ENCODE measurements around the gene MRRF.
"Not testable (repeated sequence)": the region's sequence is repeated elsewhere in the genome, so short reads cannot be mapped to it uniquely, and the experiment has no call there.

The MRRF gene

GRCh38 chr9:122329597-122329996, 64.9 kb downstream of the MRRF start:
- Histone ChIP-seq H3K36me3 (ENCODE audit: control insufficient read depth in 1 of 2, insufficient read depth in 2 of 2, low read length in 2 of 2) (peaks cover 7 to 19% of the 10 kb centered on the region in 2 donors), H3K9ac (ENCODE audit: low read depth in 1 of 2, low read length in 2 of 2) (no peak overlapping the region), H3K4me1 (ENCODE audit: control insufficient read depth in 1 of 2, insufficient read depth in 2 of 2, low read length in 2 of 2) (no peaks in the 10 kb centered on the region), H3K9me3 (ENCODE audit: control insufficient read depth in 1 of 2, low read length in 2 of 2) (no peaks in the 10 kb centered on the region), H3K4me3 (ENCODE audit: low read depth in 1 of 2, low read length in 2 of 2) (no peak overlapping the region), H3K27me3 (ENCODE audit: control insufficient read depth in 1 of 2, insufficient read depth in 2 of 2, low read length in 2 of 2) (no peaks in the 10 kb centered on the region), H3K27ac (ENCODE audit: low read depth, low read length) (no peak overlapping the region)

GRCh38 chr9:122330466-122330865, 65.8 kb downstream of the MRRF start:
- not testable (repeated sequence) for H3K27ac ChIP-seq (ENCODE audit: low read depth, low read length); H3K9me3 ChIP-seq (ENCODE audit: control insufficient read depth in 1 of 2, low read length in 2 of 2); H3K4me1 ChIP-seq (ENCODE audit: control insufficient read depth in 1 of 2, insufficient read depth in 2 of 2, low read length in 2 of 2); H3K9ac ChIP-seq (ENCODE audit: low read depth in 1 of 2, low read length in 2 of 2); H3K27me3 ChIP-seq (ENCODE audit: control insufficient read depth in 1 of 2, insufficient read depth in 2 of 2, low read length in 2 of 2); H3K4me3 ChIP-seq (ENCODE audit: low read depth in 1 of 2, low read length in 2 of 2)
- peaks cover 7 to 18% of the 10 kb centered on the region in 2 donors for H3K36me3 ChIP-seq (ENCODE audit: control insufficient read depth in 1 of 2, insufficient read depth in 2 of 2, low read length in 2 of 2)

GRCh38 chr9:122331523-122331927, 66.8 kb downstream of the MRRF start:
- no peaks in the 10 kb centered on the region for H3K4me1 ChIP-seq (ENCODE audit: control insufficient read depth in 1 of 2, insufficient read depth in 2 of 2, low read length in 2 of 2)
- H3K9ac ChIP-seq (ENCODE audit: low read depth in 1 of 2, low read length in 2 of 2) = no peak overlapping the region
- H3K4me3 ChIP-seq (ENCODE audit: low read depth in 1 of 2, low read length in 2 of 2) = no peak overlapping the region
- peaks cover 0 to 3% of the 10 kb centered on the region in 2 donors for H3K27me3 ChIP-seq (ENCODE audit: control insufficient read depth in 1 of 2, insufficient read depth in 2 of 2, low read length in 2 of 2)
- H3K36me3 ChIP-seq (ENCODE audit: control insufficient read depth in 1 of 2, insufficient read depth in 2 of 2, low read length in 2 of 2) = peaks cover 7 to 14% of the 10 kb centered on the region in 2 donors
- H3K9me3 ChIP-seq (ENCODE audit: control insufficient read depth in 1 of 2, low read length in 2 of 2) = no peaks in the 10 kb centered on the region
- no peak overlapping the region for H3K27ac ChIP-seq (ENCODE audit: low read depth, low read length)

- Histone ChIP-seq H3K27me3 (ENCODE audit: control insufficient read depth in 1 of 2, insufficient read depth in 2 of 2, low read length in 2 of 2) (peaks cover 3 to 4% of the 10 kb centered on the region in 2 donors), H3K4me1 (ENCODE audit: control insufficient read depth in 1 of 2, insufficient read depth in 2 of 2, low read length in 2 of 2) (no peaks in the 10 kb centered on the region), H3K9me3 (ENCODE audit: control insufficient read depth in 1 of 2, low read length in 2 of 2) (no peaks in the 10 kb centered on the region), H3K4me3 (ENCODE audit: low read depth in 1 of 2, low read length in 2 of 2) (no peak overlapping the region), H3K9ac (ENCODE audit: low read depth in 1 of 2, low read length in 2 of 2) (no peak overlapping the region), H3K27ac (ENCODE audit: low read depth, low read length) (no peak overlapping the region), H3K36me3 (ENCODE audit: control insufficient read depth in 1 of 2, insufficient read depth in 2 of 2, low read length in 2 of 2) (peaks cover 7 to 9% of the 10 kb centered on the region in 2 donors)
Observed at GRCh38 chr9:122332083-122332482, 67.4 kb downstream of the MRRF start.

- Histone ChIP-seq H3K4me3 (ENCODE audit: low read depth in 1 of 2, low read length in 2 of 2) (no peak overlapping the region), H3K36me3 (ENCODE audit: control insufficient read depth in 1 of 2, insufficient read depth in 2 of 2, low read length in 2 of 2) (peaks cover 7 to 9% of the 10 kb centered on the region in 2 donors), H3K27me3 (ENCODE audit: control insufficient read depth in 1 of 2, insufficient read depth in 2 of 2, low read length in 2 of 2) (peaks cover 7 to 9% of the 10 kb centered on the region in 2 donors), H3K9ac (ENCODE audit: low read depth in 1 of 2, low read length in 2 of 2) (no peak overlapping the region), H3K9me3 (ENCODE audit: control insufficient read depth in 1 of 2, low read length in 2 of 2) (no peaks in the 10 kb centered on the region), H3K4me1 (ENCODE audit: control insufficient read depth in 1 of 2, insufficient read depth in 2 of 2, low read length in 2 of 2) (no peaks in the 10 kb centered on the region), H3K27ac (ENCODE audit: low read depth, low read length) (no peak overlapping the region)
Observed at GRCh38 chr9:122332644-122333043, 68.0 kb downstream of the MRRF start.

- H3K4me1 ChIP-seq (ENCODE audit: control insufficient read depth in 1 of 2, insufficient read depth in 2 of 2, low read length in 2 of 2) = no peaks in the 10 kb centered on the region
- H3K9ac ChIP-seq (ENCODE audit: low read depth in 1 of 2, low read length in 2 of 2) = no peak overlapping the region
- no peak overlapping the region for H3K4me3 ChIP-seq (ENCODE audit: low read depth in 1 of 2, low read length in 2 of 2)
- H3K9me3 ChIP-seq (ENCODE audit: control insufficient read depth in 1 of 2, low read length in 2 of 2) = no peaks in the 10 kb centered on the region
- peaks cover 7 to 9% of the 10 kb centered on the region in 2 donors for H3K36me3 ChIP-seq (ENCODE audit: control insufficient read depth in 1 of 2, insufficient read depth in 2 of 2, low read length in 2 of 2)
- no peak overlapping the region for H3K27ac ChIP-seq (ENCODE audit: low read depth, low read length)
- H3K27me3 ChIP-seq (ENCODE audit: control insufficient read depth in 1 of 2, insufficient read depth in 2 of 2, low read length in 2 of 2) = peaks cover 7 to 9% of the 10 kb centered on the region in 2 donors
Observed at GRCh38 chr9:122333169-122333808, 68.6 kb downstream of the MRRF start.

- H3K4me1 ChIP-seq (ENCODE audit: control insufficient read depth in 1 of 2, insufficient read depth in 2 of 2, low read length in 2 of 2) = no peaks in the 10 kb centered on the region
- no peak overlapping the region for H3K27ac ChIP-seq (ENCODE audit: low read depth, low read length)
- H3K9ac ChIP-seq (ENCODE audit: low read depth in 1 of 2, low read length in 2 of 2) = no peak overlapping the region
- H3K27me3 ChIP-seq (ENCODE audit: control insufficient read depth in 1 of 2, insufficient read depth in 2 of 2, low read length in 2 of 2) = peaks cover 7 to 9% of the 10 kb centered on the region in 2 donors
- H3K9me3 ChIP-seq (ENCODE audit: control insufficient read depth in 1 of 2, low read length in 2 of 2) = no peaks in the 10 kb centered on the region
- H3K36me3 ChIP-seq (ENCODE audit: control insufficient read depth in 1 of 2, insufficient read depth in 2 of 2, low read length in 2 of 2) = peaks cover 0 to 4% of the 10 kb centered on the region in 2 donors
- no peak overlapping the region for H3K4me3 ChIP-seq (ENCODE audit: low read depth in 1 of 2, low read length in 2 of 2)
Observed at GRCh38 chr9:122334916-122335315, 70.2 kb downstream of the MRRF start.

- Histone ChIP-seq H3K9ac (ENCODE audit: low read depth in 1 of 2, low read length in 2 of 2) (no peak overlapping the region), H3K27me3 (ENCODE audit: control insufficient read depth in 1 of 2, insufficient read depth in 2 of 2, low read length in 2 of 2) (peaks cover 7 to 9% of the 10 kb centered on the region in 2 donors), H3K36me3 (ENCODE audit: control insufficient read depth in 1 of 2, insufficient read depth in 2 of 2, low read length in 2 of 2) (no peaks in the 10 kb centered on the region), H3K4me1 (ENCODE audit: control insufficient read depth in 1 of 2, insufficient read depth in 2 of 2, low read length in 2 of 2) (no peaks in the 10 kb centered on the region), H3K4me3 (ENCODE audit: low read depth in 1 of 2, low read length in 2 of 2) (no peak overlapping the region), H3K9me3 (ENCODE audit: control insufficient read depth in 1 of 2, low read length in 2 of 2) (no peaks in the 10 kb centered on the region), H3K27ac (ENCODE audit: low read depth, low read length) (no peak overlapping the region)
Observed at GRCh38 chr9:122336189-122336588, 71.5 kb downstream of the MRRF start.

GRCh38 chr9:122336866-122337555, 72.3 kb downstream of the MRRF start:
- Histone ChIP-seq H3K27ac (ENCODE audit: low read depth, low read length) (no peak overlapping the region), H3K4me1 (ENCODE audit: control insufficient read depth in 1 of 2, insufficient read depth in 2 of 2, low read length in 2 of 2) (no peaks in the 10 kb centered on the region), H3K9ac (ENCODE audit: low read depth in 1 of 2, low read length in 2 of 2) (no peak overlapping the region), H3K27me3 (ENCODE audit: control insufficient read depth in 1 of 2, insufficient read depth in 2 of 2, low read length in 2 of 2) (peaks cover 7 to 9% of the 10 kb centered on the region in 2 donors), H3K9me3 (ENCODE audit: control insufficient read depth in 1 of 2, low read length in 2 of 2) (no peaks in the 10 kb centered on the region), H3K4me3 (ENCODE audit: low read depth in 1 of 2, low read length in 2 of 2) (no peak overlapping the region), H3K36me3 (ENCODE audit: control insufficient read depth in 1 of 2, insufficient read depth in 2 of 2, low read length in 2 of 2) (no peaks in the 10 kb centered on the region)

GRCh38 chr9:122337556-122337929, 72.9 kb downstream of the MRRF start:
- H3K9me3 ChIP-seq (ENCODE audit: control insufficient read depth in 1 of 2, low read length in 2 of 2) = no peaks in the 10 kb centered on the region
- no peak overlapping the region for H3K9ac ChIP-seq (ENCODE audit: low read depth in 1 of 2, low read length in 2 of 2)
- no peak overlapping the region for H3K27ac ChIP-seq (ENCODE audit: low read depth, low read length)
- H3K36me3 ChIP-seq (ENCODE audit: control insufficient read depth in 1 of 2, insufficient read depth in 2 of 2, low read length in 2 of 2) = no peaks in the 10 kb centered on the region
- peaks cover 7 to 9% of the 10 kb centered on the region in 2 donors for H3K27me3 ChIP-seq (ENCODE audit: control insufficient read depth in 1 of 2, insufficient read depth in 2 of 2, low read length in 2 of 2)
- H3K4me3 ChIP-seq (ENCODE audit: low read depth in 1 of 2, low read length in 2 of 2) = no peak overlapping the region
- H3K4me1 ChIP-seq (ENCODE audit: control insufficient read depth in 1 of 2, insufficient read depth in 2 of 2, low read length in 2 of 2) = no peaks in the 10 kb centered on the region
